Measurements from ENCODE around the gene NPHP4. TPM values are rescaled to one million over a fixed set of nuclear protein-coding genes. Genes with fewer than 3 reads are reported as not detected.
A peak's percentile ranks its signal among the peaks of the same experiment; 100 is the strongest.

NPHP4 gene
- total RNA-seq, 1 experiment from 2014 or later = 16.8 TPM

DNA sequence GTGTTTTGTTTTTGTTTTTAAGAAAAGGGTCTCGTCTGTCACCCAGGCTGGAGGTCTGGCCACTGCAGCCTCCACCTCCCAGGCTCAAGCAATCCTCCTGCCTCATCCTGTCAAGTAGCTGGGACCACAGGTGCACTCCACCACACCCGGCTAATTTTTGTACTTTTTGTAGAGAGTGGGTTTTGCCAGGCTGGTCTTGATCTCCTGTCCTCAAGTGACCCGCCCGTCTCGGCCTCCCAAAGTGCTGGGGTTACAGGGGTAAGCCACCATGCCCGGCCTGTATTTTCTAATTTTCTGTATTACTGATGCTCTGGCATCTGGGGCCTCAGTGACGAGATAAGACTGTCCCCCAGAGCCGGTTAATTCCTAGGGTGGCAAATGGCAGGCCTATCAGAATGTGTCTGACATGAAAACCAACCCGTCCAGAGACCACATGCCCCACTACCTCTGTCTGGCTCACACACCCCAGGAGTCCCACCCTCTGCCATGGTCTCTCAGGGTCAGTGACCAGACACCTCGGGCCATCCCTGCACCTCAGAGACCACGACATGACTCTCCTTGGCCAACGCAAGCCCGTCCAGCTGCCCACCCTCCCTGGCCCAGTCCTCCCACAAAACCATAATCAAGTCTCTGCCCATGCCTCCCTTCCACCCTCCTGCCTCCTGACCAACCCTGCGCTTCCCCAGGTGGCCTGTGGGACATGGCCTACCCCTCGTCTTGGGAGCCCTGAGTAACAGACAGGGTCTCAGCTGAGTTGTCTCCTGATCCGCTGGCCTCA is 12.5 kb downstream of the NPHP4 start (continued):
- TF ChIP-seq GTF2I (CRISPR knock-in tag; conservative IDR thresholded peaks at IDR 0.05) = no peak
- no peak for TF ChIP-seq FOXJ3 (CRISPR knock-in tag; IDR thresholded peaks at IDR 0.05; ENCODE audit: borderline replicate concordance)
- TF ChIP-seq, protein P1, sequence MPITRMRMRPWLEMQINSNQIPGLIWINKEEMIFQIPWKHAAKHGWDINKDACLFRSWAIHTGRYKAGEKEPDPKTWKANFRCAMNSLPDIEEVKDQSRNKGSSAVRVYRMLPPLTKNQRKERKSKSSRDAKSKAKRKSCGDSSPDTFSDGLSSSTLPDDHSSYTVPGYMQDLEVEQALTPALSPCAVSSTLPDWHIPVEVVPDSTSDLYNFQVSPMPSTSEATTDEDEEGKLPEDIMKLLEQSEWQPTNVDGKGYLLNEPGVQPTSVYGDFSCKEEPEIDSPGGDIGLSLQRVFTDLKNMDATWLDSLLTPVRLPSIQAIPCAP (CRISPR knock-in tag; IDR thresholded peaks at IDR 0.05) = no peak
- no peak for TF ChIP-seq ZNF317 (CRISPR knock-in tag; IDR thresholded peaks at IDR 0.05; ENCODE audit: borderline replicate concordance, low read depth)
- no peak for TF ChIP-seq TEAD4 (CRISPR knock-in tag; IDR thresholded peaks at IDR 0.05)
- TF ChIP-seq, protein P2, sequence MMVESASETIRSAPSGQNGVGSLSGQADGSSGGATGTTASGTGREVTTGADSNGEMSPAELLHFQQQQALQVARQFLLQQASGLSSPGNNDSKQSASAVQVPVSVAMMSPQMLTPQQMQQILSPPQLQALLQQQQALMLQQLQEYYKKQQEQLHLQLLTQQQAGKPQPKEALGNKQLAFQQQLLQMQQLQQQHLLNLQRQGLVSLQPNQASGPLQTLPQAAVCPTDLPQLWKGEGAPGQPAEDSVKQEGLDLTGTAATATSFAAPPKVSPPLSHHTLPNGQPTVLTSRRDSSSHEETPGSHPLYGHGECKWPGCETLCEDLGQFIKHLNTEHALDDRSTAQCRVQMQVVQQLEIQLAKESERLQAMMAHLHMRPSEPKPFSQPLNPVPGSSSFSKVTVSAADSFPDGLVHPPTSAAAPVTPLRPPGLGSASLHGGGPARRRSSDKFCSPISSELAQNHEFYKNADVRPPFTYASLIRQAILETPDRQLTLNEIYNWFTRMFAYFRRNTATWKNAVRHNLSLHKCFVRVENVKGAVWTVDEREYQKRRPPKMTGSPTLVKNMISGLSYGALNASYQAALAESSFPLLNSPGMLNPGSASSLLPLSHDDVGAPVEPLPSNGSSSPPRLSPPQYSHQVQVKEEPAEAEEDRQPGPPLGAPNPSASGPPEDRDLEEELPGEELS (CRISPR knock-in tag; IDR thresholded peaks at IDR 0.05) = no peak
- TF ChIP-seq, protein P3, sequence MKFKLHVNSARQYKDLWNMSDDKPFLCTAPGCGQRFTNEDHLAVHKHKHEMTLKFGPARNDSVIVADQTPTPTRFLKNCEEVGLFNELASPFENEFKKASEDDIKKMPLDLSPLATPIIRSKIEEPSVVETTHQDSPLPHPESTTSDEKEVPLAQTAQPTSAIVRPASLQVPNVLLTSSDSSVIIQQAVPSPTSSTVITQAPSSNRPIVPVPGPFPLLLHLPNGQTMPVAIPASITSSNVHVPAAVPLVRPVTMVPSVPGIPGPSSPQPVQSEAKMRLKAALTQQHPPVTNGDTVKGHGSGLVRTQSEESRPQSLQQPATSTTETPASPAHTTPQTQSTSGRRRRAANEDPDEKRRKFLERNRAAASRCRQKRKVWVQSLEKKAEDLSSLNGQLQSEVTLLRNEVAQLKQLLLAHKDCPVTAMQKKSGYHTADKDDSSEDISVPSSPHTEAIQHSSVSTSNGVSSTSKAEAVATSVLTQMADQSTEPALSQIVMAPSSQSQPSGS (CRISPR knock-in tag; IDR thresholded peaks at IDR 0.05; ENCODE audit: borderline replicate concordance, low read depth) = no peak
- no peak for TF ChIP-seq NR3C1 (CRISPR knock-in tag; conservative IDR thresholded peaks at IDR 0.05; ENCODE audit: low read depth)

DNA sequence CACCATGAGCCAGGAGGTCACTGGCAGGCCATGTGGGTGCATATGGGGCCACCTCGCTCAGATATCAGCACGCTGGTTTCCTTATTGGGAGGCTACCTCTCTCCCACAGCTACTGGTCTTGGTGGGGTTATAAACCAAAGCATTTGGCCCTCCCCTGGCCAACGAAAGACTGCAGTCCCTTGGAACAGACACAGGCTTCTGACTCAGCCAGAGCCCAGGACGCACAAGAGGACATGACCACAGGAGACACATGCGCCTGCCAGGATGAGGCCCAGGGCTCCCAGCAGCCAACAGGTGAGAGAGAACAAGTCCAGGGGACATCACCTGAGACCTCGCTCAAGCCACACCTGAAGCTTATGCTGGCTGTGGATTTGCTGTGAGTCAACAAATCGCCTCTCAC is 13.8 kb downstream of the NPHP4 start:
- ChIA-PET POLR2A (no interaction called here), CTCF (no interaction called here)
- Mint-ChIP-seq H3K36me3 (peaks cover 17% of the 10 kb centered on the region), H3K27ac (peak overlapping the region; percentile 70), H3K9me3 (0 out of 2 replicates have a peak, but pooled peaks cover 3% of the 10 kb centered on the region), H3K4me1 (peaks cover 15% of the 10 kb centered on the region), H3K27me3 (ENCODE audit: low read depth) (no peaks in the 10 kb centered on the region), H3K4me3 (no peak overlapping the region)
- DNase-seq (ENCODE audit: low spot score) (peak; percentile 5), ATAC-seq (no peak)
- no peak for TF ChIP-seq RORB (CRISPR knock-in tag; IDR thresholded peaks at IDR 0.05)
- no peak for TF ChIP-seq TP53 (CRISPR knock-in tag; IDR thresholded peaks at IDR 0.05)
- no peak for TF ChIP-seq GRHL2 (CRISPR knock-in tag; IDR thresholded peaks at IDR 0.05; ENCODE audit: insufficient replicate concordance, severe bottlenecking)
- TF ChIP-seq SMAD4 (CRISPR knock-in tag; IDR thresholded peaks at IDR 0.05) = no peak
- TF ChIP-seq ZNF396 (CRISPR knock-in tag; IDR thresholded peaks at IDR 0.05; ENCODE audit: borderline replicate concordance) = no peak
- TF ChIP-seq KAT7 (CRISPR knock-in tag; IDR thresholded peaks at IDR 0.05; ENCODE audit: borderline replicate concordance) = no peak
- TF ChIP-seq, protein P4, sequence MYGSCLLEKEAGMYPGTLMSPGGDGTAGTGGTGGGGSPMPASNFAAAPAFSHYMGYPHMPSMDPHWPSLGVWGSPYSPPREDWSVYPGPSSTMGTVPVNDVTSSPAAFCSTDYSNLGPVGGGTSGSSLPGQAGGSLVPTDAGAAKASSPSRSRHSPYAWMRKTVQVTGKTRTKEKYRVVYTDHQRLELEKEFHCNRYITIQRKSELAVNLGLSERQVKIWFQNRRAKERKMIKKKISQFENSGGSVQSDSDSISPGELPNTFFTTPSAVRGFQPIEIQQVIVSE (CRISPR knock-in tag; IDR thresholded peaks at IDR 0.05; ENCODE audit: borderline replicate concordance) = no peak
- TF ChIP-seq, protein P5, sequence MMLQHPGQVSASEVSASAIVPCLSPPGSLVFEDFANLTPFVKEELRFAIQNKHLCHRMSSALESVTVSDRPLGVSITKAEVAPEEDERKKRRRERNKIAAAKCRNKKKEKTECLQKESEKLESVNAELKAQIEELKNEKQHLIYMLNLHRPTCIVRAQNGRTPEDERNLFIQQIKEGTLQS (CRISPR knock-in tag; conservative IDR thresholded peaks at IDR 0.05) = no peak
- TF ChIP-seq, protein P6, sequence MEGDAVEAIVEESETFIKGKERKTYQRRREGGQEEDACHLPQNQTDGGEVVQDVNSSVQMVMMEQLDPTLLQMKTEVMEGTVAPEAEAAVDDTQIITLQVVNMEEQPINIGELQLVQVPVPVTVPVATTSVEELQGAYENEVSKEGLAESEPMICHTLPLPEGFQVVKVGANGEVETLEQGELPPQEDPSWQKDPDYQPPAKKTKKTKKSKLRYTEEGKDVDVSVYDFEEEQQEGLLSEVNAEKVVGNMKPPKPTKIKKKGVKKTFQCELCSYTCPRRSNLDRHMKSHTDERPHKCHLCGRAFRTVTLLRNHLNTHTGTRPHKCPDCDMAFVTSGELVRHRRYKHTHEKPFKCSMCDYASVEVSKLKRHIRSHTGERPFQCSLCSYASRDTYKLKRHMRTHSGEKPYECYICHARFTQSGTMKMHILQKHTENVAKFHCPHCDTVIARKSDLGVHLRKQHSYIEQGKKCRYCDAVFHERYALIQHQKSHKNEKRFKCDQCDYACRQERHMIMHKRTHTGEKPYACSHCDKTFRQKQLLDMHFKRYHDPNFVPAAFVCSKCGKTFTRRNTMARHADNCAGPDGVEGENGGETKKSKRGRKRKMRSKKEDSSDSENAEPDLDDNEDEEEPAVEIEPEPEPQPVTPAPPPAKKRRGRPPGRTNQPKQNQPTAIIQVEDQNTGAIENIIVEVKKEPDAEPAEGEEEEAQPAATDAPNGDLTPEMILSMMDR (IDR thresholded peaks at IDR 0.05) = no peak
- no peak for TF ChIP-seq CREB1 (CRISPR knock-in tag; IDR thresholded peaks at IDR 0.05)
- TF ChIP-seq, protein P7, sequence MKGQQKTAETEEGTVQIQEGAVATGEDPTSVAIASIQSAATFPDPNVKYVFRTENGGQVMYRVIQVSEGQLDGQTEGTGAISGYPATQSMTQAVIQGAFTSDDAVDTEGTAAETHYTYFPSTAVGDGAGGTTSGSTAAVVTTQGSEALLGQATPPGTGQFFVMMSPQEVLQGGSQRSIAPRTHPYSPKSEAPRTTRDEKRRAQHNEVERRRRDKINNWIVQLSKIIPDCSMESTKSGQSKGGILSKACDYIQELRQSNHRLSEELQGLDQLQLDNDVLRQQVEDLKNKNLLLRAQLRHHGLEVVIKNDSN (CRISPR knock-in tag; IDR thresholded peaks at IDR 0.05) = no peak
- TF ChIP-seq, protein P8, sequence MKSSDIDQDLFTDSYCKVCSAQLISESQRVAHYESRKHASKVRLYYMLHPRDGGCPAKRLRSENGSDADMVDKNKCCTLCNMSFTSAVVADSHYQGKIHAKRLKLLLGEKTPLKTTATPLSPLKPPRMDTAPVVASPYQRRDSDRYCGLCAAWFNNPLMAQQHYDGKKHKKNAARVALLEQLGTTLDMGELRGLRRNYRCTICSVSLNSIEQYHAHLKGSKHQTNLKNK (CRISPR knock-in tag; IDR thresholded peaks at IDR 0.05) = no peak
